ENCODE measurements around the gene TAF8.
A peak's percentile ranks its signal among the peaks of the same experiment; 100 is the strongest.
"Not testable (repeated sequence)": the region's sequence is repeated elsewhere in the genome, so short reads cannot be mapped to it uniquely, and the experiment has no call there.

TAF8 gene

GRCh38 chr6:42032366-42032765, 18.0 kb upstream of the TAF8 start:
- no peak overlapping the region for H3K27ac ChIP-seq (ENCODE audit: low read depth, low read length, poor library complexity, severe bottlenecking)
- no peaks in the 10 kb centered on the region for H3K36me3 ChIP-seq (ENCODE audit: insufficient read depth, low read length)
- H3K27me3 ChIP-seq (ENCODE audit: insufficient read depth, low read length) = no peaks in the 10 kb centered on the region
- no peaks in the 10 kb centered on the region for H3F3A ChIP-seq (ENCODE audit: insufficient read depth, low read length)
- no peak overlapping the region for H3K9ac ChIP-seq (ENCODE audit: low read length)
- H3K9me3 ChIP-seq (ENCODE audit: low read length) = no peaks in the 10 kb centered on the region
- no peak overlapping the region for H3K4me3 ChIP-seq (ENCODE audit: low read depth, low read length, poor library complexity, severe bottlenecking)
- H4K20me1 ChIP-seq (ENCODE audit: insufficient read depth, low read length) = no peaks in the 10 kb centered on the region
- peaks cover 15% of the 10 kb centered on the region for H3K4me1 ChIP-seq (ENCODE audit: insufficient read depth, low read length, severe bottlenecking)
- H3K79me2 ChIP-seq (ENCODE audit: insufficient read depth, low read length) = no peaks in the 10 kb centered on the region
- H3K9me2 ChIP-seq (ENCODE audit: low read depth, low read length) = no peaks in the 10 kb centered on the region
- TF ChIP-seq EZH2 (IDR thresholded peaks at IDR 0.05; ENCODE audit: borderline replicate concordance, low read length) (no peak), CTCF (IDR thresholded peaks at IDR 0.05; ENCODE audit: low read length) (no peak)
- H2AFZ ChIP-seq (ENCODE audit: low read length) = no peak overlapping the region
- no peak overlapping the region for H3K4me2 ChIP-seq (ENCODE audit: low read length)

- not testable (repeated sequence) for H3K79me2 ChIP-seq (ENCODE audit: insufficient read depth, low read length); H3K27me3 ChIP-seq (ENCODE audit: insufficient read depth, low read length); H3K9ac ChIP-seq (ENCODE audit: low read length); H3K36me3 ChIP-seq (ENCODE audit: insufficient read depth, low read length); H3F3A ChIP-seq (ENCODE audit: insufficient read depth, low read length); H3K9me2 ChIP-seq (ENCODE audit: low read depth, low read length); H3K27ac ChIP-seq (ENCODE audit: low read depth, low read length, poor library complexity, severe bottlenecking); H2AFZ ChIP-seq (ENCODE audit: low read length); H3K4me3 ChIP-seq (ENCODE audit: low read depth, low read length, poor library complexity, severe bottlenecking); H4K20me1 ChIP-seq (ENCODE audit: insufficient read depth, low read length); H3K4me2 ChIP-seq (ENCODE audit: low read length); H3K9me3 ChIP-seq (ENCODE audit: low read length)
- peaks cover 12% of the 10 kb centered on the region for H3K4me1 ChIP-seq (ENCODE audit: insufficient read depth, low read length, severe bottlenecking)
Measured at GRCh38 chr6:42037669-42038068, 12.7 kb upstream of the TAF8 start.

- no peaks in the 10 kb centered on the region for H3K36me3 ChIP-seq (ENCODE audit: insufficient read depth, low read length)
- no peaks in the 10 kb centered on the region for H3K79me2 ChIP-seq (ENCODE audit: insufficient read depth, low read length)
- no peaks in the 10 kb centered on the region for H3K9me3 ChIP-seq (ENCODE audit: low read length)
- no peaks in the 10 kb centered on the region for H3K27me3 ChIP-seq (ENCODE audit: insufficient read depth, low read length)
- no peaks in the 10 kb centered on the region for H4K20me1 ChIP-seq (ENCODE audit: insufficient read depth, low read length)
- no peak overlapping the region for H3K4me3 ChIP-seq (ENCODE audit: low read depth, low read length, poor library complexity, severe bottlenecking)
- no peak overlapping the region for H3K27ac ChIP-seq (ENCODE audit: low read depth, low read length, poor library complexity, severe bottlenecking)
- H3K9me2 ChIP-seq (ENCODE audit: low read depth, low read length) = no peaks in the 10 kb centered on the region
- H3F3A ChIP-seq (ENCODE audit: insufficient read depth, low read length) = no peaks in the 10 kb centered on the region
- H2AFZ ChIP-seq (ENCODE audit: low read length) = no peak overlapping the region
- no peak overlapping the region for H3K4me2 ChIP-seq (ENCODE audit: low read length)
- no peak for TF ChIP-seq CTCF (IDR thresholded peaks at IDR 0.05; ENCODE audit: low read length)
- TF ChIP-seq EZH2 (IDR thresholded peaks at IDR 0.05; ENCODE audit: borderline replicate concordance, low read length) = no peak
- peaks cover 12% of the 10 kb centered on the region for H3K4me1 ChIP-seq (ENCODE audit: insufficient read depth, low read length, severe bottlenecking)
- H3K9ac ChIP-seq (ENCODE audit: low read length) = no peak overlapping the region
Measured at GRCh38 chr6:42038163-42038562, 12.2 kb upstream of the TAF8 start.

GRCh38 chr6:42038811-42039408, 11.4 kb upstream of the TAF8 start:
- Histone ChIP-seq H3K79me2 (ENCODE audit: insufficient read depth, low read length) (no peaks in the 10 kb centered on the region), H3K9ac (ENCODE audit: low read length) (no peak overlapping the region; the same call in 1 of the 2 replicates), H3K27ac (ENCODE audit: low read depth, low read length, poor library complexity, severe bottlenecking) (no peak overlapping the region), H3K36me3 (ENCODE audit: insufficient read depth, low read length) (no peaks in the 10 kb centered on the region), H3K4me3 (ENCODE audit: low read depth, low read length, poor library complexity, severe bottlenecking) (no peak overlapping the region), H3K4me2 (ENCODE audit: low read length) (peak overlapping the region; percentile 30; the same call in 1 of the 2 replicates), H3F3A (ENCODE audit: insufficient read depth, low read length) (no peaks in the 10 kb centered on the region), H3K9me3 (ENCODE audit: low read length) (no peaks in the 10 kb centered on the region), H3K27me3 (ENCODE audit: insufficient read depth, low read length) (no peaks in the 10 kb centered on the region), H3K4me1 (ENCODE audit: insufficient read depth, low read length, severe bottlenecking) (peaks cover 15% of the 10 kb centered on the region), H4K20me1 (ENCODE audit: insufficient read depth, low read length) (no peaks in the 10 kb centered on the region), H2AFZ (ENCODE audit: low read length) (no peak overlapping the region), H3K9me2 (ENCODE audit: low read depth, low read length) (no peaks in the 10 kb centered on the region)
- TF ChIP-seq EZH2 (IDR thresholded peaks at IDR 0.05; ENCODE audit: borderline replicate concordance, low read length) = no peak
- TF ChIP-seq CTCF (IDR thresholded peaks at IDR 0.05; ENCODE audit: low read length) = no peak

Measured in OCI-LY1 (cell line).